T-helper 1 cell treated with Interleukin-12 subunit alpha and Interleukin-12 subunit beta and Interleukin-4 antibody, amounts not matched to agents 30 ng/mL and 1 ng/mL, for 36 hours (primary cell): ENCODE measurements around the gene PCSK5. TPM values are rescaled to one million over a fixed set of nuclear protein-coding genes. Genes with fewer than 3 reads are reported as not detected.

ENCODE experiments used
- intact Hi-C: fragments of 100-400 bp; cut with micrococcal nuclease; formaldehyde crosslinking; loops from one replicate; pipeline ENCODE4 v1.15.1; 2024
- total RNA-seq: library from RNA; stranded (reverse); gene quantifications from 2 replicates; pipeline ENCODE4 v1.2.3, GENCODE V29; 2022

Gene PCSK5
- total RNA-seq, 1 donor from 2014 or later, result 7.1 TPM

DNA sequence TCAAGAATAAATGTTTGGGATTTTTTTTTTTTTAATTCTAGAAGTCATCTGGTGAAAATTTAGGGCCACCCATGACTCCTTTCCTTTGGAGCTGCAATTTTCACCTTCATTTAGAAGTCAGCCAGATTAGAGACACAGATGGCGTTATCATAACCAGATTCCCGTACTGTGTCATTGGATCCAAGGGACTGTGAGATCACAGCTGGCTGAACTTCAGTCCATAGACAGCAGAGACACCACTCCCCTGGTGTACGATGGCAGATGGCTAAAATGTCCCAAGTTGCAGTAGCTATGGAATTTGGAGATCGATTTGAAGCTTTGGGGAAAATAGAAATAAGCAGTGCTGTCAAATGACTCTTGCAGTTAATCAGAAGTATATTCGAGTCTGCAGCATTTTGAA is 287.5 kb downstream of the PCSK5 start:
- intact Hi-C loops, result no loop called here

DNA sequence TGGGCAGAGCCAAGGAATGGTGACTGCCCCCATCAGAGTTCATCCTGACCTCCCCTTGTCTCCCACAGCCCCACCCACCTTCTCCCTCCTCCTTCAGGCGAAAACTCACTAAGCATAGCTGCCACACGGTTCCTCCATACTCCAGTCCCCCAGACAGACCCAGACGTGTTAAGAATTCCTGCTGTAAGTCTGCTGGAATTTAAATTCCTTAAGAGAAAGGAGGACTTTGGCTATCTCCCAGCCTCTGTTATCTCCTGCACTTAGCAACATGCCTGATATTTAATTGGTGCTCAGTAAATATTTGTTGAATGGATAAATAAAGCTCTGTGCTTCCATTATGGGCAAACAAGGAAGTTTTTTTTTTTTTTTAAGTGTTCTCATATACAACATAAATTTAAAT is 290.1 kb downstream of the PCSK5 start:
- intact Hi-C loops, result loop anchor here (5.0 to 10.0 kb wide), 3 partner anchors 63 to 1036 kb away; no protein-coding TSS in a partner anchor

- intact Hi-C loops, result loop anchor here (1.0 to 10.0 kb wide), 5 partner anchors 64 to 1036 kb away; partner anchors contain the start of gene PCSK5
Measured at GRCh38 chr9:76181020-76181641, 290.7 kb downstream of the PCSK5 start.

- intact Hi-C loops, result loop anchor here (1.0 to 10.0 kb wide), 5 partner anchors 64 to 1037 kb away; partner anchors contain the start of gene PCSK5
Measured at GRCh38 chr9:76181781-76182180, 291.3 kb downstream of the PCSK5 start.

DNA sequence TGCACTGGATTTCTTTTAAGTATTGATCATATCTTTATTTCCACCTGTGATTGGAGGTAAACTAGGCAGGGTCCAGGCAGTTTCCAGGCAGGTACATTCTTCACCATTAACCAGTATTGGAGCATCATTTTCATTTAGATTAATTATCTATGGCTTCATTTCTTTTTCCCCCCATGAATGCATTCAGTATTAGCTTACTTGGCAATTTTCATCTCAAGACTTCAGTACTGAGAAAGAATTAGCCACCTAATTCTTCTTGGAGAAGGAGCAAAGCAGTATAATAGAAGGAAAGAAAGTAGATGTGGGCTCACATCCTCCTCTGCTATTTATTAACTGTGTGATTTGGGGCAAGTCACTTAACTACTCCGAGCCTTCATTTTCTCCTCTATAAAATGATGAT is 295.0 kb downstream of the PCSK5 start:
- intact Hi-C loops, result loop anchor here (10.0 kb wide), 1 partner anchor 1041 kb away; no protein-coding TSS in a partner anchor

- intact Hi-C loops, result loop anchor here (10.0 kb wide), 1 partner anchor 1043 kb away; no protein-coding TSS in a partner anchor
Measured at GRCh38 chr9:76188286-76188685, 297.8 kb downstream of the PCSK5 start.

GRCh38 chr9:76188905-76189304 is 298.4 kb downstream of the PCSK5 start:
- intact Hi-C loops, result loop anchor here (10.0 kb wide), 1 partner anchor 1044 kb away; no protein-coding TSS in a partner anchor

- intact Hi-C loops, result no loop called here
Measured at GRCh38 chr9:76191493-76191892, 301.0 kb downstream of the PCSK5 start.

DNA sequence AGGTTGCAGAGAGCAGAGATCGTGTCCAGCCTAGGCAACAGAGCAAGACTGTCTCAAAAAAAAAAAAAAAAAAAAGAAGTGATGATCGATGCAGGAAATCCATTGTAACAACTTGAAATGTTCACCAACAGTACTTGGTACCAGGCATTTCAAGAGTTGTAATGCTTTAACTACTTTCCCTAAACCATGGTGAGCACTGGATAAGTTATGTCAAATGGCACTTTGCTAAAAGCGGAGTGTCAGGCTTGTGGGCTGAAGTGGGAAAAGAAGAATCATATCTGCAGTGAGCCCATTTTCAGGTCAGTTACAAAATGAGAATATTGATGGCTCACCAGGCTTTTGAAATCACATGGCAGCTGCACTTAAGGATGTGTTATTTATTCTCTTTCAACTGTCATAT is 301.5 kb downstream of the PCSK5 start:
- intact Hi-C loops, result no loop called here

- intact Hi-C loops, result no loop called here
Measured at GRCh38 chr9:76194896-76195295, 304.4 kb downstream of the PCSK5 start.

GRCh38 chr9:76198336-76198735 is 307.9 kb downstream of the PCSK5 start:
- intact Hi-C loops, result no loop called here

DNA sequence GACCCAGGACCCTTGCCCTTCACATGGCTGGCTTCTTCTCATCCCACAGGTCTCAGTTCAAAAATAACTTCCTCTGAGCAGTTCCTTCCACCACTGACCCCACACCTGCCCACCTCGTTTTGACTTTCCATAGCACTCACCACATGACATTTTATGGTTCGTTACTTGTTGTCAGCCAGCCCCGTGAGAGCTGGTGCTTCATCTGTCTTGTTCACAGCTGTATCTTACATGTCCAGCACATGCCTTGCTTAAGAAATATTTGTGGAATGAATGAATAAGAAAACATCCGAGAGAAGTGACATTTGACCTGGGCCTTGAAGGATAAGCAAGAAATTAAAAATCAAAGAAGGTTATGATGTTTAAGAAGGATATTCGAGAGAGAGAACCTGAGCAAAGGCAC is 309.8 kb downstream of the PCSK5 start:
- intact Hi-C loops, result no loop called here

GRCh38 chr9:76200745-76201144 is 310.3 kb downstream of the PCSK5 start:
- intact Hi-C loops, result no loop called here

- intact Hi-C loops, result no loop called here
Measured at GRCh38 chr9:76203373-76203772, 312.9 kb downstream of the PCSK5 start.

DNA sequence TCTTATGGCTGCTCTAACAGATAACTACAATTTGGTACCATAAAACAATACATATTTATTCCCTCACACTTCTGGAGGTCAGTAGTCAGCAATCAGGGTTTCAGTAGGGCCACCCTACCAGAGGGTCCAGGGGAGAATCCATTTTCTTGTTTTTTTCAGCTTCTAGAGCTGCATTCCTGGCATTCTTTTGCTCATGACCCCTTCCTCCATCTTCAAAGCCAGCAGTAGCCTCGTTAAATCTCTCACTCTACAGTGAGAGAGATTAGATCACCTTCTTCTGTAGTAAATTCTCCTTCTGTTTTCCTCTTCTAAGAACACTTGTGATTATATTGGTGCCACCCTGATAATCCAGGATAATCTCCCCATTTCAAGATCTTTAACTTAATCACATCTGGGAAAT is 316.3 kb downstream of the PCSK5 start:
- intact Hi-C loops, result no loop called here

- intact Hi-C loops, result no loop called here
Measured at GRCh38 chr9:76213751-76214150, 323.3 kb downstream of the PCSK5 start.

DNA sequence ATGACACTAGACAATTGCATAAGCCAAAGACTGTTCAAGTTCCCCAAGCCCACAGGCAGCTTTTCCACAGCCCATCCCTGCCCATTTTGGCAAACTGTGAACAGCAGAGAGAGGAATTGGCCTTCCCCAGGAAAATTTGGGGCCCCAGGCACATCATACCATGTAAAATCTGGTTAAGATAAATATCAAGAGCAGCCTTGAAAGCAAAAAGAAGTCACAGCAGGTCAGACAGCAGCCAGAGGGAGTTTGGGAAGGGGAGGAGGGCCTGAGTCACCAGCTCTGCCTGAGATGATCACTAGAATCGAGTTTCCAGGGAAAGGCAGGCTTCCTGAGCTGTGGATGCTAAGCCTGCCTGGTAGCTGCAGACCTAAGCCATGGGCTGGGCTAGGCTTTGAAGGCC is 324.6 kb downstream of the PCSK5 start:
- intact Hi-C loops, result no loop called here

DNA sequence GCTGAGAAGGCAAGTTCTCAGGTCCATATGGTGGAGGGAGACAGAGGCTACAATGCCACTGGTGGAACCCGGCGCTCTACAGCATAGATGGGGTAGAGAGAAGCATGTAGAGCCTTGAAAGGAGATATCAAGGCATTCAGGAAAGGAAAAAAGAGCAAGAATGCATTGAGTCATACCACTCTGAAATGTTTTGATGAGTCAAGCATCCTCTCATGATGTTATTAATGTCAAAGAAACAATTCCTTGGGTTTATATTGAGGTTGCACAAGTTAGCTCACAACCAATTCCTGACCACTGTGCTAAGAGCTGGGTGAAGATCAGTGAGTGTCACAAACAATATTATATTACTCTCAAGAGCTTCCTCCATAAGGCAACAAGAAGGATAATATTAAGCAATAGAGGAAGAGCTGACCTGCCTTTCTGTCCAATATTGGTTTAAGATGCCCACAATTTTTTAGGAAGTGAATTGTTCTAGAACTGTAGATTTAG is 325.7 kb downstream of the PCSK5 start:
- intact Hi-C loops, result no loop called here

- intact Hi-C loops, result no loop called here
Measured at GRCh38 chr9:76218117-76218885, 327.8 kb downstream of the PCSK5 start.

GRCh38 chr9:76218886-76219445 is 328.5 kb downstream of the PCSK5 start:
- intact Hi-C loops, result no loop called here

DNA sequence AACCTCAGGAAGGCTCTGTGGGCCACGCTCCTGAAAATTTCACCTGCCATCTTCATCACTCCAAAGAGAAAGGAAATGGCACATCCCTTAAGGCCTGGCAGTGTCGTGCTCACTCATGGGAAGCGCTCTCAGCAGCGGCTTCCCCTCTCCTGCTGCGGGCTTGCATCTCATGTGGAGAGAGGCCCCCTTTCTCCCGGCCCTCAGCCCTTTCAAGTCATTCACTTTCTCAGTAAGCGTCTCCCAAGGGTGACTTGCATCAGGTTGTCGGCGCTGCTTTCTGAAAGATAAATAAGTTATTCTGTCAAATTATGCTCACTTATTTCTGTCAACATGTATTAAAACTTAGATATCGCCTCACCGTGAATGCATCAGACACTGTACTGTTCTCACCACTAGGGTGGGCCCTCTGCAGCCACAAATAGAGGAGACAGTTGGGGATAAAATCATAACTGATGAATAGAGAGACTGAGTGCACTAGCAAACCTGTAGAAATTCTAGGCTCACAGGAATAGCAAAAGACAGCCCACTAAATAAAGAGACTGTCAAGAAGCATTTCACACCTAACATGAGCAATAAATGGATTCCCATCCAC is 329.2 kb downstream of the PCSK5 start:
- intact Hi-C loops, result no loop called here

DNA sequence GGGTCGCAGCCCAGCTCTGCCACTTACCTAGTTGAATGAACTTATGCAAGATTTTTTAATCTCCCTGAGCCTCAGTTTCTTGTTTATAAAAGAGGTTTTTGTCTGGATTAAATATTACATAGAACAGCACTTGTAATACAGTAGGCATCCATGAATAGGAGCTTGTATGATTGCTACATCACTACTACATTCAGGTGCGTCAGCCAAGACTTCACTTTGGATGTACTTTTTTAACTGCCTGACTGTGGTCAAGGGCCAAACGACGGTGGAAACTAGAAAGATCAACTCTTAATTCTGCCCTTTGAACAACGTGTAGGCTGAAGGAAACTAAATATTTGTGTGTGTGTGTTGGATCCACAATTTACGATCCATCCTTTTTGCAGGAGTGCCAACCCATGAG is 330.9 kb downstream of the PCSK5 start:
- intact Hi-C loops, result no loop called here
